Occipital lobe (tissue), 2 donors: ENCODE results near the gene GRIFIN. TPM values are rescaled to one million over a fixed set of nuclear protein-coding genes. Genes with fewer than 3 reads are reported as not detected.
"Not testable (repeated sequence)": the region's sequence is repeated elsewhere in the genome, so short reads cannot be mapped to it uniquely, and the experiment has no call there.

Experiments used
- DNase-seq: peaks from one replicate; lab custom pipeline; 2025; lab: John Stamatoyannopoulos, UW
- total RNA-seq: library from RNA; depleted of rRNA; stranded (reverse); fragments of >200 nt; gene quantifications from one replicate; pipeline ENCODE4 v1.2.3, GENCODE V29; 2014

The GRIFIN gene
- total RNA-seq, 1 donor from 2014 or later, result not detected

DNA sequence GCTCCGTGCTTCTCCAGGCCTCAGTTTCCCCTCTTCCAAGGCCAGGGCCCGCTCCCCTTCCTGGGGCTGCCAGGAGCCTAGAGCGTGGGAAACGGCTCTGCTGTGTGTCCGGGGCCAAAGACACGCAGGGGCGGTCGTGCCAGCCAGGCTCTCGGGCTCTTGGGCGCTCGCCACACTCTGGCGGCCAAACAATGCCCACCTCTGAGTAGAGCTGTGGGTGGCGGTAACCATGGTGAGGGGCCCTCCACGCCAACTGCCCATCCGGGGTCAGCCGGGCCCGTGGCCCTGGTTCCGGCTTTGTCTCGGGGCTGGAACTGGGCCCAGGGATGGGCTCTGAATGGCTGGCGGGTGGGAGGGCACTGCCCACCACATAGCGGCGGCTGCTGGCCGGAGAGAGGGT, 16.0 kb downstream of the GRIFIN start:
- DNase-seq, result peak; percentile 32

DNA sequence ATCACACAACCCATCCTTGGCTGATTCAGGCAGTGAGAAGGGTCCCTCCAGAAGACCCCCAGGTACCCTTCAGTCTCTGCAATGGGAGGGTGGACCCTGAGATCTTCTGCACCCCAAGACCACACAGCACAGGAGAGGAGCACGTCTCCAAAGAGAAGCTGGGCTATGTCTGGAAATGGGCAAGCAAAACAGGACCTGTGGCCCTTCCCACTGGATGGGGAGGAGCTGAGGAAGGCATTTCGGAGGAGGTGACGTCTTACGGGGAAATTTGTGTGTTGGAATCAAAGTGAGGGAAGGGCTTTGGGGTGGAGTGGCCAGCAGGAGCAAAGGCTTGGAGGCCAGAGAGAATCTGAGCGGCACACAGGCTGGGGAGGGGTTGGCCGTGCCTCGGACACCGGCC, 16.5 kb downstream of the GRIFIN start:
- DNase-seq, result no peak

DNA sequence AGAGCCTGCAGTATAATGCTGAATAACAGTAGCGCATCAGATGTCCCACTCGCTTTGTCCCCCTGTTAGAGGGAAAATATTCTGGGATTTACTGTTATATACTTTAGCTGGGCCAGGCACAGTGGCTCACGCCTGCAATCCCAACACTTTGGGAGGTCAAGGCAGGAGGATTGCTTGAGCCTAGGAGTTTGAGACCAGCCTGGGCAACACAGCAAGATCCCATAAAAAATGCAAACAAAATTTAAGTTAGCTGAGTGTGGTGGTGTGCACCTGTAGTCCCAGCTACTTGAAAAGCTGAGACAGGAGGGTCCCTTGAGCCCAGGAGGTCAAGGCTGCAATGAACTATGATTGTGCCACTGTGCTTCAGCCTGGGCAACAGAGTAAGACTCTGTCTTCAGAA, 22.3 kb downstream of the GRIFIN start:
- not testable (repeated sequence) for DNase-seq

DNA sequence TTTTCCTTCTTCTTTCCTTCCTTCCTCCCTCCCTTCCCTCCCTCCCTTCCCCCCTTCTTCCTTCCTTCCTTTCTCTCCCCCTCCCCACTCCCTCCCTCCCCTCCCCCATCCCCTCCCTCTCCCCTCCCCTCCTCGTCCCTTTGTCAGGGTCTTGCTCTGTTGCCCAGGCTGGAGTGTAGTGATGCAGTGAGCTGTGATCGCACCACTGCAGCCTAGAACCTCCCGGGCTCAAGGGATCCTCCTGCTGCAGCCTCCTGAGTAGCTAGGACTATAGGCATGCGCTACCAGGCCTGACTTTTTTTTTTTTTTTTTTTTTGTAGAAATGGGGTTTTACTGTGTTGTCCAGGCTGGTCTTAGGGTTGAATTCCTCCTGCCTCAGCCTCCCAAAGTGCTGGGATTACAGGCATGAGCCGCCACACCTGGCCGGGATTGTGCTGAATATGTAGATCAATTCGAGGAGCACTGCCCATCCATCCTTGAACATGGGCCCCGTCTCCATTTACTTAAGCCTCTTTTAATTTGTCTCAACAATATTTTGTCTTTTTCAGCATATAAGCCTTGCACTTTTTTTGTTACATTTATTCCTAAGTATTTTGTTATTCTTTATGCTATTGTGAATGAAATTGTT, 23.4 kb downstream of the GRIFIN start:
- no peak for DNase-seq

DNA sequence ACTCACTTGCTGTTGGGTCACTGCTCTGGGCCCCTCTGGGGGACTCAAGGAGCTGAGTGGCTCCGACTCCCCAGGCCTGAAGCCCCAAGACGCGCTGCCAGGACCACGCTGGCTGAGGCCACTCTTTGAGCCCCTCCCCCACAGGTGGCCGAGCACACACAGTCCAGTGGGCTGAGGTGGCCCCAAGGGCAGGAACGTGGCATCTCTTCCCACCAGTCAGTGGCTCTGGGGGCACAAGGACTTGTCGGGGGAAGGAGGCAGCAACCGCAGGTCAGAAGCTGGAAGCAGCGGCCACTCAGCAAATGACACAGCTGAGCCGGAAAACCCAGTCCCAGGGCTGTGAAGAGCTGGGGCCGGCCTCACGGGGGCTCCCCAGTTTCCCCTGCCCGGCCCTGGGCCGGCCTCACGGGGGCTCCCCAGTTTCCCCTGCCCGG, 24.1 kb downstream of the GRIFIN start:
- no peak for DNase-seq

DNA sequence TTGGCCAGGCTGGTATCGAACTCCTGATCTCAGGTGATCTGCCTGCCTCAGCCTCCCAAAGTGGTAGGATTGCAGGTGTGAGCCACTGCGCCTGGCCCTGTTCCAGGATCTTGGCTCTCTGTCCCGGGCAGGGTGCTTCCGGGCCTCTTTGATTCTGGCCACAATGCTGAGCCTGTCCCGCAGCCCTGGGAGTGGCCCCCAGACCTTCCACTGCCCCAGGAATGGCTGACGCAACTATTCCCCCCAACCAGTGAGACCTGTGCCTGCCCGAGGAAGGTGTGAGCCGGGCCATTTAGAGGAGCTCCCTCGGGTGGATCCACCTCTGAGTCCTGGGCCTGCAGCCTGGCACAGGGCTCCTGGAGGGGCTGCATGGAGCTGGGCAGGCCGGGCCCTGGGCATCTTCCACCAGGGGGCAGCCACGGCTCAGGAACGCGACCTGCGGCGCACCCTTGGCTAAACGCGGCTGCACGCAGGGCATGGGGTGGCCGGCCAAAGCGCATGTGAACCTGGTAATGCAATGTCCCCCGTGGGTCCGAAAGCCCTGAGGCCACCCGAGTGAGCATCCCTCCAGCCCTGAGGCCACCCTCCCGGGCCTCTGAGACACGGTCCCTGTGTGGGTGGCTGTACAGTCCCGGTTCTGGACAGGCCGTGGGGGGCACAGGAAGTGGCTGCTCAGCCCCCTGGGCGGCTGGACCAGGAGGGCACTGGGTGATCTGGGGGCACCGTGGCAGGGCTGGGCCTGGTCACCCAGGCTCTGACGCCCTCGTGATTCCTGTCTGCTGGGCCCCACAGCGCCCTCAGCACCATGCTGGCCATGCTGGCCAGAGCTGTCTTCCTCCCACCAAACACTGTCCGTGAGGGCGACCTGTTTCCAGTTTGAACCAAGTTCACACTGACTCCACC, 24.8 kb downstream of the GRIFIN start:
- peak; percentile 46 for DNase-seq

DNA sequence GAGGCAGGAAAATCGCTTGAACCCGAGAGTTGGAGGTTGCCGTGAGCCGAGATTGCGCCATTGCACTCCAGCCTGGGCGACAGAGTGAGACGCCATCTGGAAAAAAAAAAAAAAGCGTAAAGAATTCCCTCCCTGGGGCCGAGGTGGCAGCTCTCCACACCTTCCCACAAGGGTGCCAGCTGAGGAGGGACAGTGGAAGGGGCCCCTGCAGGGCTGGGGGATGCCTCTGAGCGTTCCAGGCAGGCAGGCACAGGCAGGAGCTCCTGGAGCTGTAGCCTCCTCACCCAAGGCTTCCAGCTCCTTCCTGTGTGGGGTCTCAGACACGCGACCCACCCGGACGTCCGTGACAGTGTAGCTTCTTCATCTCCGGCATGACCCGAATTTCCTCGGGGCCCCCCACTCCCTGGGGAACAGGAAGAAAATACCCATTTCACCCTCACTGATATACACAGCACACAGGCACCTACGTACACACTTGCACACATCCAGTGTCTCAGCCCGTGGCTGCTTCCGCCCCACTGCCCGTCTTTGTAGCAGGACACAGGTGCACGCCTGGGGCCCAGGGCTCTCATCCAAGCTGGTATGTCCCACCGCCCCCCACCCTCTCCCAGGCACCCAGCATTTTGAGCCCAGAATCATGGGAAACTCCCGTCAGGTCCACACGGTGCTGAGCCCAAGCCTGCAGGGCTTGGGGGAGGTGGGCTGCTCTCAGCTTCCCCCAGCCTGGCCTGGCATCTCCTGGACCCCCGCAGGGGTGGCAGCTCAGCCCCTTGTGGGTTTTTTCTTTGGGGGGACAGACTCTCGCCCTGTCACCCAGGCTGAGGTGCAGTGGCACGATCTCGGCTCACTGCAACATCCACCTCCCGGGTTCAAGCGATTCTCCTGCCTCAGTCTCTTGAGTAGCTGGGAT, 25.7 kb downstream of the GRIFIN start:
- DNase-seq, result no peak

DNA sequence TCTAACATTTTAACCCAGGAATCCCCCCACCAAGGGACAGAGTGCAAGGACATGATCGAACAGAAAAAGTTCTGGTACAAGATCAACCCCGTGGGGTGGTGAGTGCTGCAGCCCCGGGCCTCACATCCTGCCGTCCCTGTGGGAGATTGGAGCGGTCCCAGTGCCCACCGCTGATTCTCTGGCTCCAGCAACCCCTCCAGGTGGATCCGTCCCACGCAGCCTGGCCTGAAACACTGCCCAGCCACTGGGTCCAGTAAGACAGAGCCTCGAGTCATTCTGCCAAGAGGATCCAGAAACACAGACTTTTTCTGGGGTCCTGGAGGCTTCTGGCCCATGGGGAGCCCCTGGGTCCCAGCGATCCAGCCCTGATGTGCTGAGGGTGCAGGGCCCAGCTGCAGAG, 29.5 kb downstream of the GRIFIN start:
- no peak for DNase-seq

DNA sequence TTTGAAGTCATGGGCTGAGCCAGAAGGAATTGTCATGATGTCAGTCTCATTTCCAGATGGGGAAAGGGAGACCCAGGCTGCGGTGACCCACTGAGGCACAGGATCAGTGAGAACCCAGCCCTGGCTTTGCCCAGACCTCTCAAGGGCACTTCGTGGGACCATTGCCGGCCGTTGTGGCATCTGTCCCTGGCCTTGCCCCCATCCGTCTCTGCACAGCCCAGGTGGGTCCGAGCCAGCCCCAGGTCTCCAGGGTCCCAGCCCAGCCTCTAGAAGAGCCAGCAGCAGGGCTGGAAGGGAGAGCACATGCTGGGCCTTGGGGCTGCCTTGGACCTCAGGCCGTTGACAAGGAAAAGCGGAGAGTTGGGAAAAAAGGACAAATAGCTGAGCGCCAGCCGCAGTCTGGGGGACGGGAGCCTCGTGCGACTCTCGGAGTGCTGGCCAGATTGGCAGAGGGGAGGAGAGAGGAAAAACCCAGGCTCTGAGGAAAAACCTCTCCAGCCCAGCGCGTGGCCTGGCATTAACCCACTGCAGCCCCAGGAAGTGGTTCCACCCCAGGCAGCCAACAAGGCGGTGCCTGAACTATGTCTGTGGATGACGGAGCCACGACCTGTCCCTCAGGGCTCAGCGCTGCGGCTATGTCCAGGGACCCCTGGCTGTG, 30.2 kb downstream of the GRIFIN start:
- no peak for DNase-seq

DNA sequence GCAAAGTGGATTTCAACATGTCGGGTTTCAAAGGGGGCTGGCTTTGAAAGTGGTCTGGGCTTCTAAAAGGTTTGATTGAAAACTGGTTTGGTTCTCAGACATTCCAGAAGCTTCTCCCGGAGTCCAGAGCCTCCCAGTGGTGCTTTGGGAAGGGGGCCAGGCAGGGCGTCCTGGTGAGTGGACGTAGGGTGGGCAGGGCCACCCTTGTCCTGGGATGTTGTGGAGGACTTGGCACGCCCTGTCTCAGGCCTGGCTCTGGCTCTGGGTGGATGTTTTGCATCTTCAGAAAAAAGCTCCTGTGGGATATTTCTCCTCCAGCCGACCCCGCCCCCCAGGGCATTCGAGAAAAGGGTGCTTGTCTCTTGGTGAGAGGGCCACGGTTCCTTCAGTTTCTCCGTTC, 31.2 kb downstream of the GRIFIN start:
- no peak for DNase-seq

DNA sequence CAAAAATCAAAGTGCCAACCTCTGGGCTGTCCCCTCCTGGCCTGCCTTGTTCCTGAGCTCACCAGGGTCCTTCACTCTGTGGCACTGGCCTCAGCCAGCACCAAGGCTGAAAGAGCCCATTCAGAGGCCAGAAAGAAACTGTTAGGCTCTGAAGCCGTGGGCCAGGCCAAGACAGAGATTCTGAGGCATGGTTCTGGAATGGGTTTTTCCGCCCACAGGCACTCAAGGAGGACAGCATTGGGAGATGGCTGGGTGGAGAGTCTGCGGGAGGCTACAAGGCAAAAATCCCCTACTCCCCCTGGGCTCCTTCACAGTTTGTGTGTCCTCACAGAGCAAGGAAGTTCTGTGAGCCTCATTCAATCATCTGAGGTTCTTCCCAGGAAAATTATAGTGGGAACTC, 31.7 kb downstream of the GRIFIN start:
- no peak for DNase-seq

DNA sequence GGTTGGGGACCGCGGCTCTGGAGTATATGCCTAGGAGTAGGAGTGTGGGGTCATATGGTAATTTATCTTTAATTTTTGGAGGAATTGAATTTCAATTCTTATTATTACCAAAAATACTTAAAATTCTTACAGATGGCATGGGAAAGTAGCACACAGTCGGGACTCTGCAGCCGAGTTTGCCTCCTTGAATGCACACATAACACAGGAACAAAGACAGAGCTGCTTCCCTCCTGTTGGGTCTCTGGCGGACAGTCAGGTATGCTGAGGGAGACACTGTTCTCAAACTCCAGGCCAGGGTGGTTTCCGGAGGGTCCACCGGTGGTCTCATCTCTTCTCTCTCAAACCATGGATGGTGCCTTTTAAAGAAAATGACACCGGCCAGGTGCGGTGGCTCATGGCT, 32.7 kb downstream of the GRIFIN start:
- no peak for DNase-seq

DNA sequence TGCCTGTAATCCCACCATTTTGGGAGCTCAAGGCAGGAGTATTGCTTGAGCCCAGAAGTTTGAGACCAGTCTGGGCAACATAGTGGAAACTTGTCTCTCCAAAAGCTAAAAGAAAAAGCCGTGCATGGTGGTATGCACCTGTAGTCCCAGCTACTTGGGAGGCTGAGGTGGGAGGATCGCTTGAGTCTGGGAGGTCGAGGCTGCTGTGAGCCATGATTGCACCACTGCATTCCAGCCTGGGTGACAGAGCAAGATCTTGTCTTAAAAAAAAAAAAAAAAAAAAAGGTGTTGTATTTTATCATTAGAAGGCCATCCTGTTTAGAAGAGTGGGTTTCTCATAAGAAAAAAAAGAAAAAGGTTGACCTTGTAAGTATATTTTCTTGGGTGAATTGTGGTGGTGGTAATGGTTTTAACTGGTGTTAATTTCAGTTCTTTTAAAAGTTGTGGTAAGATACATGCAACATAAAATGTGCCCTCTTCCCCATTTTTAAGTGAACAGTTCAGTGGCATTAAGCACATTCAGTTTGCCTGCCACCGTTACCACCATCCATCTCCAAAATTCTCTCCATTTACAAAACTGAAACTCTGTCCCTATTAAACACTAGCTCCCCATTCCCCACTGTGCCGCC, 34.7 kb downstream of the GRIFIN start:
- DNase-seq, result no peak

DNA sequence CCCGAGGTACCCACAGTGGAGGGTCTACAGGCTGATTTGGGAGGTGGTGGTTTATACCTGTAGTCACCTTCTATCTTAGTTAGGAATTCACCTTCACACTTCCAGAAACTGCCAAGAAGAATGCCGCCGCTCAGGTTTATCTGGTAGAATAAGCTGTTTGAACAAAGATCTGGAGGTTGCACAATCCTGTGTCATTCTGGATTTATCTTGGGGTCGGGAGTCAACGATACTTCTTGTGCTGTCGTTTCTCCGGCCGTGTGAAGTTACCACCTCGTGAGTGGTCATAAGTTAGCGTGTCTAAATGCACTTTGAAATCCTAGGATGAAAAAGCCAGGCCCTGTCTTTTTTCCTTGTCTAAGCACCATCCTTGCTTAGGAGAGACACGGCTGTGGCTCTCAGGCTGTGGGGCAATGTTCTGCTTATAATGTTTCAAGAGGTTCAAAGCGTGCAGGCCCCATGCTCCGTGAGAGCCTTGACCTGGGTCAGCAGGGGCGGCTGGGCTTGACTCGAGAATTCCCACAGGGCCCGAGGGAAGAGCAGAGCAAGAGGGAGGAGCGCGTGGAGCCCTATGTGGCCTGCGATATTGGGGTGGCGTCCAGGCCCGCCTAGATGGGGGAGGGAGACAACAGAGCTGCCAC, 35.5 kb downstream of the GRIFIN start:
- no peak for DNase-seq

DNA sequence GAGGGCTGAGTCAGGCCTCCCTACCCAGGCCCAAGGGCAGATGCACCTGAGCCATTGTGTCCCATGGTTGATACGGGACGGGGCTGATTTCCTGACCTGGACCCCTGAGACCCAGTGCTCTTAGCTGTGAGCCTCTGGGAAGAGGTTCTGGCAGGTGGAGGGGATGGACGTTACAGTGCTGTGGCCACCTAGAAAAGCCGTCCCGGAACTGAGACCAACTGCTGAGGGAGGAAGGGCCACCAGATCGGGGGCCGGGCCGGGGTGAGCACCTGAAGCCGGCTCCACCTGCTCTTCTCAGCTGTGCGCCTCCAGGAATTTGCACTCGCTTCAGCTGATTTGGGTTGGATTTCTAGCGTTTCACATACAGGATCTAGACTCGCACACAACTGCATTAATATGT, 37.4 kb downstream of the GRIFIN start:
- no peak for DNase-seq

DNA sequence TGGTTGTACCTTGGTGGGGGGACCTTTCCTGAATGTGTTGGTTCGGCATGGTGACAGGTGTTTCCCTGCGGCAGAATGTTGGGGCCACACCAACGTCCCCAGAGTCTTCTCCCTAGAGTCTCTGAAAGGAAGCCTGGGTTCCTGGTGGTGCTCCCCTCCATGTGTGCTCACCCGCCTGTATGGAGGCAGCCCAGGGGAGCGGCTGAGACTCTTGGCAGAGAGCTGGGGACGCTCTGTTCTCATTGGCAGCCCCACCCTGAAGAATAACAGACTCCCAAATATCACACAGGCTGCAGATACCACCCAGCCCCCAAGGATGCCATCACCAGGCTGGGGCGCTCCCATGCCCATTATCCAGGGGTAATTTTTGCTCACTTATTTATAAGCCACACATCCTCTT, 38.0 kb downstream of the GRIFIN start:
- DNase-seq, result no peak

DNA sequence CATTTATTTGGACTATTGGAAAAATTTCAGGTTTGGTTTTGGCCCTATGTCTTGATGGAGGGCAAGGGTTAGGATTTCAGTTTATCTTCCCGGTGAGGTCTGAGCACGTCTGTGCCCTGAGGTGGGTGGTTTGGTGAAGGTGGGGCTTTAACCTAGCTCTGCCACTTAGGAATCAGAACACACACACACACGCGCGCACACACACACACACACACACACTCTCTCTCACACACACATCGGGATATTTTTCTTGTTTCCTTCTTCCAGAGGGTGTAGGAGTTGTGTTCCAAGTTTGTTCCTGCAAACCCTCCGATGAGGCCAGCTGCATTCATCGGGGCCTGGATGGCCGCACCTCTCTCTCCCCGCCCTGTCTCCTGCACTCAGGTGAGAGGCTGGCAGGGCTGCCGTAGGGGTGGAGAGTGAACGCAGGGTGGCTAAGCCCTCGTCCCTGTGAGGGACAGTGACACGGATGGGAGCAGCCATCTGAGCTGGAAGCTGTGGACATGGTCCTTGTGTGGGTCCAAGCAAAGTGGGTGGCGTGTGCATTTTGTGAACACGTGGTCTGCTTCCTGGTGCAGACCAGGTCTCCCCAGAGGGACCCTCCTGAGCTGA, 38.6 kb downstream of the GRIFIN start:
- DNase-seq, result no peak

DNA sequence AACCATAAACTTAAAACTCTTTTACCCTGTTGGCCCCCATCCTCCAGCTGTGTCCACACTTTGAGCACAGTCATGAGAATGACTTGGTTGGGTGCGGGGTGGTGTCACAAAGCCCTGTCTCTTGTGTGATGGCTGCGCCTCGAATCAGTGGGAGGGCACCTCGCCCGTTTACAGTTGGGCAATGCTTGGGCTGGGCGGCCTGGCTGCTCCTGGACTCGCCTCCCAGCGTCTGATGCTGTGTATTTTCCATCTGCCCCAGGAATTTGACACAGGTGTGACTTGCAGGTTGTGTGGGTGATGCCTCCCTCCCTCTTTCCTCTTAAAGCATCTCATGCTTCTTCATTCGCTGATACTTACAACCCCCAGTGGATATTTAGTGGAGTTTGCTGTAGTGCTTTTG, 39.1 kb downstream of the GRIFIN start:
- no peak for DNase-seq

DNA sequence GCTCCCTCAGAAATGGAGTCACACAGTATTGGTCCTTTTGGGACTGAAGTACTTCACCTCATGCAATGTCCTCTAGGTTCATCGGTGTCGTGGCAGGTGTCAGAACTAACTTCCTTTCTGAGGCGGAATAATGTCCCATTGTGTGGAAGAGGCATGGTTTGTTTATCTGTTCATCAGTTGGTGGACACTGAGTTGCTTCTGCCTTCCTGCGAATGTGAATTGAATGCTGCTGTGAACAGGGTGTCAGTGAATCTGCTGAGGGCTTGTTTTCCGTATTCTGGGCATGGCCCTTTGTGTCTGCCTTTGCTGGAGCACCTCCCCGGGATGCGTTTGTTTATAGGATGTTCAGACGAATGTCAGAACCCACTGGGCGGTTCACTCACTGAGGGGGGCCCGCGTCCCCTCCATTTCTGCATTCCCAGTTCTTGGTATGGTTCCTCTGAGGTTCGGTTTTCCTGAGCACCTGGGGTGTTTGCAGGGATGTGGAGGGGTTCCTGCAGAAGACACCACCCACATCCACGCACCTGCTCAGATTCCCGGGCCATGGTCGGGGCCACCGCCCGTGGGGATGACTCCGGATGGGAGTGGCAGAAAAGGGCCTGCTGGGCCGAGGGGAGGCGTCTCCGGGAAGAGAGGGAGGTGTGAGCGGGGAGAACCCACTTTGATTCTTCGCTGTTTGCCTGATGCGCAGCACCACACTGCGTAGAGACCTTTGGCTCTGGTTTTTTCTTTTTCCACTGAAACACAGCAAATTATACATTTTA, 39.7 kb downstream of the GRIFIN start:
- DNase-seq, result no peak
